OCI-LY3 (cell line): ENCODE results near the gene PPP2R2B.

ENCODE experiments used
- H2AFZ ChIP-seq: fragments of 200-600, 300-600 bp; shearing (Covaris generic); 2 replicates; pipeline ENCODE4 v1.6.0; 2014; ENCODE audit warnings: antibody characterized with exemption, low read depth, low read length
- H3K27ac ChIP-seq: fragments of 200-600, 300-600 bp; sonication (generic); 2 replicates; pipeline ENCODE4 v1.5.1; 2014; ENCODE audit warnings: mild to moderate bottlenecking, low read length, moderate library complexity, mixed read lengths
- H3K27me3 ChIP-seq: fragments of 200-600, 300-600 bp; sonication (generic); 2 replicates; pipeline ENCODE4 v1.6.1; 2014; ENCODE audit warnings: low read depth, low read length, mixed read lengths
- H3K36me3 ChIP-seq: fragments of 200-600, 300-600 bp; sonication (generic); replicated peaks from 2 replicates; pipeline ENCODE3; 2014; ENCODE audit warnings: low read depth, low read length, mixed read lengths
- H3K4me1 ChIP-seq: fragments of 300-600, 200-600 bp; sonication (generic); 2 replicates; pipeline ENCODE4 v1.6.1; 2014; ENCODE audit warnings: low read length, mixed read lengths
- H3K4me2 ChIP-seq: fragments of 200-600, 300-600 bp; sonication (generic); 2 replicates; pipeline ENCODE4 v1.6.1; 2014; ENCODE audit warnings: low read length, mixed read lengths
- H3K4me3 ChIP-seq: fragments of 300-600, 200-600 bp; sonication (generic); 2 replicates; pipeline ENCODE4 v1.5.1; 2014; ENCODE audit warnings: antibody characterized with exemption, mild to moderate bottlenecking, low read length, moderate library complexity
- H3K79me2 ChIP-seq: fragments of 300-600, 200-600 bp; shearing (Covaris generic); 2 replicates; pipeline ENCODE4 v1.6.1; 2014; ENCODE audit warnings: mild to moderate bottlenecking, low read length, mixed read lengths
- H3K9ac ChIP-seq: fragments of 300-600, 200-600 bp; shearing (Covaris generic); 2 replicates; pipeline ENCODE4 v1.6.0; 2014; ENCODE audit warnings: mild to moderate bottlenecking, low read length, moderate library complexity
- H3K9me3 ChIP-seq: fragments of 200-600, 300-600 bp; shearing (Covaris generic); 2 replicates; pipeline ENCODE4 v1.6.1; 2014; ENCODE audit warnings: low read length, mixed read lengths; ENCODE audit not compliant: insufficient read depth
- H4K20me1 ChIP-seq: fragments of 200-600, 300-600 bp; sonication (generic); 2 replicates; pipeline ENCODE4 v1.6.1; 2016; ENCODE audit warnings: low read length, mixed read lengths; ENCODE audit not compliant: insufficient read depth
- EZH2phosphoT487 ChIP-seq: fragments of 200-600 bp; shearing (Covaris generic); IDR thresholded peaks from 2 replicates; pipeline ENCODE4 v1.6.1; 2018; ENCODE audit warnings: antibody characterized with exemption, mixed run types, low read depth
- TF ChIP-seq, protein P1 (sequence below): fragments of 200-600, 300-600 bp; sonication (generic); IDR thresholded peaks from 2 replicates; pipeline ENCODE4 v1.5.1; 2014; ENCODE audit warnings: antibody characterized with exemption, low read length, low read depth

The PPP2R2B gene

GRCh38 chr5:146919304-146919703, 40.7 kb upstream of the PPP2R2B start:
- no peak for TF ChIP-seq EZH2phosphoT487
- TF ChIP-seq, protein P1, sequence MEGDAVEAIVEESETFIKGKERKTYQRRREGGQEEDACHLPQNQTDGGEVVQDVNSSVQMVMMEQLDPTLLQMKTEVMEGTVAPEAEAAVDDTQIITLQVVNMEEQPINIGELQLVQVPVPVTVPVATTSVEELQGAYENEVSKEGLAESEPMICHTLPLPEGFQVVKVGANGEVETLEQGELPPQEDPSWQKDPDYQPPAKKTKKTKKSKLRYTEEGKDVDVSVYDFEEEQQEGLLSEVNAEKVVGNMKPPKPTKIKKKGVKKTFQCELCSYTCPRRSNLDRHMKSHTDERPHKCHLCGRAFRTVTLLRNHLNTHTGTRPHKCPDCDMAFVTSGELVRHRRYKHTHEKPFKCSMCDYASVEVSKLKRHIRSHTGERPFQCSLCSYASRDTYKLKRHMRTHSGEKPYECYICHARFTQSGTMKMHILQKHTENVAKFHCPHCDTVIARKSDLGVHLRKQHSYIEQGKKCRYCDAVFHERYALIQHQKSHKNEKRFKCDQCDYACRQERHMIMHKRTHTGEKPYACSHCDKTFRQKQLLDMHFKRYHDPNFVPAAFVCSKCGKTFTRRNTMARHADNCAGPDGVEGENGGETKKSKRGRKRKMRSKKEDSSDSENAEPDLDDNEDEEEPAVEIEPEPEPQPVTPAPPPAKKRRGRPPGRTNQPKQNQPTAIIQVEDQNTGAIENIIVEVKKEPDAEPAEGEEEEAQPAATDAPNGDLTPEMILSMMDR = no peak

DNA sequence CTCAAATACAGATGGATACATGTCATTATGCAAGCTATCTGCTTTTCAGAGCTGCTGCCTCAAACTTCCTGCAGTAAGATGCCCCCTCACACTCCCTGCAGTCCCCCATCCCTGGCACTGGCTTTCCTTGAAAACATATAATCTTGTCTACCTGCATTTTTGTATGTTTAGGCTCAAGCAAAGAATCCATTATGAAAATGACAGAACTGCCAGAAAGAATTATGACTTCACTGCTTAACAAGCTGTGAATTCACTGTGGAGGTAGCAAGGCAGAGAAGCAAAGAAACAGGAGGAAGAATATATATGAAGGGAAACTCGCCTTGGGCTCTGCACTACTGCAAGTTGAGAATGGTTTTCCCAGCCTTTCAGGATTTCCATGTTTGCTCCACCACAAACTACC, 39.4 kb upstream of the PPP2R2B start:
- H3K9me3 ChIP-seq = no peaks in the 10 kb centered on the region
- no peaks in the 10 kb centered on the region for H3K4me1 ChIP-seq
- no peak overlapping the region for H3K4me3 ChIP-seq
- no peak for TF ChIP-seq EZH2phosphoT487
- TF ChIP-seq, protein P1 = no peak
- no peaks in the 10 kb centered on the region for H4K20me1 ChIP-seq
- no peaks in the 10 kb centered on the region for H3K27me3 ChIP-seq
- no peak overlapping the region for H3K27ac ChIP-seq
- H2AFZ ChIP-seq = no peak overlapping the region
- no peaks in the 10 kb centered on the region for H3K79me2 ChIP-seq
- no peaks in the 10 kb centered on the region for H3K36me3 ChIP-seq
- H3K4me2 ChIP-seq = no peak overlapping the region
- no peak overlapping the region for H3K9ac ChIP-seq

More at GRCh38 chr5:146919304-146919703, 40.7 kb upstream of the PPP2R2B start:
- H3K9ac ChIP-seq = no peak overlapping the region
- H3K9me3 ChIP-seq = no peaks in the 10 kb centered on the region
- H3K4me3 ChIP-seq = no peak overlapping the region
- H3K4me1 ChIP-seq = no peaks in the 10 kb centered on the region
- H3K27me3 ChIP-seq = no peaks in the 10 kb centered on the region
- H3K4me2 ChIP-seq = no peak overlapping the region
- no peaks in the 10 kb centered on the region for H3K36me3 ChIP-seq
- H4K20me1 ChIP-seq = no peaks in the 10 kb centered on the region
- no peaks in the 10 kb centered on the region for H3K79me2 ChIP-seq
- no peak overlapping the region for H3K27ac ChIP-seq
- H2AFZ ChIP-seq = no peak overlapping the region

- Histone ChIP-seq H3K36me3 (no peaks in the 10 kb centered on the region), H3K27me3 (no peaks in the 10 kb centered on the region), H3K4me2 (no peak overlapping the region), H3K9ac (no peak overlapping the region), H2AFZ (no peak overlapping the region), H3K4me3 (no peak overlapping the region), H3K27ac (no peak overlapping the region), H3K4me1 (no peaks in the 10 kb centered on the region), H3K9me3 (no peaks in the 10 kb centered on the region), H3K79me2 (no peaks in the 10 kb centered on the region), H4K20me1 (no peaks in the 10 kb centered on the region)
- TF ChIP-seq EZH2phosphoT487 = no peak
- TF ChIP-seq, protein P1 = no peak
Measured at GRCh38 chr5:146912874-146913273, 34.3 kb upstream of the PPP2R2B start.

DNA sequence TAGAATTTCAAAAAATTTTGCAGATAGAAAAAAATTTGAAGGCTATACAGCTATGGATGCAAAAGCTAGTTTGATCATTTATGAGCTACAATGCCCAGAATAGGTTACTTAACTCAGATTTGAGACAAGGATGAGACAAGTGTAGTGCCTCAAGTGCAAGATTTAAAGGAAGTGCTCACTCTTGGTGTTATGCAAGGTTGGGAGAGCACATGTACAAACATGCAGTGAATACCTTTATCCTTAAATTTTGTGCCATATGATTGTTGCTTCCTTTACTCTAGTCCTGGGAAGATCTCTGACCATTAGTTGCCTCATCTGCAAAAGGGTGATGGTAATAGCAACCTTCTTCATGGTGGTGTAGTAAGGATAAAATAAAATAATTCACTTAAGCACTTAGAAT, 31.7 kb upstream of the PPP2R2B start:
- Histone ChIP-seq H3K27me3 (no peaks in the 10 kb centered on the region), H3K9ac (no peak overlapping the region), H3K27ac (no peak overlapping the region), H3K4me3 (no peak overlapping the region), H3K36me3 (no peaks in the 10 kb centered on the region), H4K20me1 (no peaks in the 10 kb centered on the region), H3K9me3 (no peaks in the 10 kb centered on the region), H3K4me1 (no peaks in the 10 kb centered on the region), H3K79me2 (no peaks in the 10 kb centered on the region), H3K4me2 (no peak overlapping the region), H2AFZ (no peak overlapping the region)
- TF ChIP-seq, protein P1 = no peak
- no peak for TF ChIP-seq EZH2phosphoT487
